ENCODE data around the gene BICRA. TPM values are rescaled to one million over a fixed set of nuclear protein-coding genes. Genes with fewer than 3 reads are reported as not detected.
A peak's percentile ranks its signal among the peaks of the same experiment; 100 is the strongest.
"Not testable (repeated sequence)": the region's sequence is repeated elsewhere in the genome, so short reads cannot be mapped to it uniquely, and the experiment has no call there.

The BICRA gene
- total and polyA plus RNA-seq, 9 of the 15 experiments (the other 6 are each of a cell fraction or from before 2014, with no cell fraction given) = 0.01 to 8.8 (median 1.2) TPM

GRCh38 chr19:47599671-47600245 is 9.2 kb upstream of the BICRA start (continued):
- TF ChIP-seq ZBTB40 (IDR thresholded peaks at IDR 0.05) = peak; percentile 75
- TF ChIP-seq ZBTB40 (CRISPR knock-in tag; IDR thresholded peaks at IDR 0.05) = not testable (repeated sequence)
- 0 out of 2 replicates have a peak, but pooled peaks have one; percentile 27 for TF ChIP-seq ADNP (tag; IDR thresholded peaks at IDR 0.05)
- TF ChIP-seq GATA2 (CRISPR knock-in tag; IDR thresholded peaks at IDR 0.05) = peak; percentile 73
- TF ChIP-seq ARHGAP35 (IDR thresholded peaks at IDR 0.05; ENCODE audit: partially characterized antibody) = peak; percentile 96
- TF ChIP-seq HDAC2 (IDR thresholded peaks at IDR 0.05) = 0 out of 2 replicates have a peak, but pooled peaks have one; percentile 18
- peak in 1 of 2 experiments; percentile 55 for TF ChIP-seq AFF1 (IDR thresholded peaks at IDR 0.05; ENCODE audit: low read depth in 1 of 2, partially characterized antibody in 2 of 2)
- TF ChIP-seq ZNF384 (IDR thresholded peaks at IDR 0.05; ENCODE audit: low read depth, low read length) = peak; percentile 52; the same call in 1 of the 2 replicates
- 0 out of 2 replicates have a peak, but pooled peaks have one; percentile 81 for TF ChIP-seq SMARCA5 (IDR thresholded peaks at IDR 0.05)
- 0 out of 2 replicates have a peak, but pooled peaks have one; percentile 20 for TF ChIP-seq GTF2E2 (tag; IDR thresholded peaks at IDR 0.05)
- peak; percentile 23 for TF ChIP-seq EP400 (IDR thresholded peaks at IDR 0.05)
- 0 out of 2 replicates have a peak, but pooled peaks have one; percentile 5 for TF ChIP-seq SNIP1 (IDR thresholded peaks at IDR 0.05; ENCODE audit: low read depth)
- 0 out of 2 replicates have a peak, but pooled peaks have one; percentile 17 for TF ChIP-seq SMARCA4 (IDR thresholded peaks at IDR 0.05)
- TF ChIP-seq SMARCE1 (IDR thresholded peaks at IDR 0.05) = 0 out of 2 replicates have a peak, but pooled peaks have one; percentile 36
- TF ChIP-seq DIDO1 (tag; IDR thresholded peaks at IDR 0.05; ENCODE audit: low read depth) = 0 out of 2 replicates have a peak, but pooled peaks have one; percentile 19

Measured in K562 (cell line).